Endothelial cell of umbilical vein (primary cell): ENCODE results near the gene RAPH1. TPM values are rescaled to one million over a fixed set of nuclear protein-coding genes. Genes with fewer than 3 reads are reported as not detected.

Source experiments
- BruUV-seq: library from RNA; stranded (reverse); fragments of 400-500 nt; replicated peaks from 2 replicates; lab custom pipeline; 2021; lab: Mats Ljungman, UMichigan
- CTCF ChIA-PET: fragments of 300-600, 350-600 bp; sonication (Branson Sonifier 250); formaldehyde crosslinking; loops from one replicate; lab custom pipeline; 2021; ENCODE audit warnings: antibody characterized with exemption, inconsistent platforms; lab: Charles Lee
- POLR2A ChIA-PET: fragments of 300-600, 350-600 bp; sonication (Branson Sonifier 250); formaldehyde crosslinking; loops from one replicate; lab custom pipeline; 2021; ENCODE audit warnings: antibody characterized with exemption, inconsistent platforms; lab: Charles Lee
- DNase-seq: peaks from one replicate; pipeline ENCODE4 v3.0.0-alpha.2; 2011; ENCODE audit warnings: low read depth, low spot score
- FAIRE-seq: peaks from 2 replicates; lab custom pipeline; 2011; peaks lifted over from hg19 to GRCh38; lab: Jason Lieb, UNC
- H2AFZ ChIP-seq: 2 replicates; pipeline ENCODE4 v1.6.0; 2012; ENCODE audit warnings: low read depth, low read length, control low read depth, inconsistent platforms
- H3K27ac ChIP-seq: 2 replicates; pipeline ENCODE4 v1.5.1; 2011; ENCODE audit warnings: low read depth, mild to moderate bottlenecking, control low read depth, low read length, moderate library complexity; ENCODE audit not compliant: insufficient read depth
- H3K27me3 ChIP-seq, 2 experiments: 2 replicates each; pipeline versions ENCODE4 v1.6.0 to v1.6.1; 2011; ENCODE audit warnings: low read length in 2 of 2, mixed read lengths in 1 of 2; ENCODE audit not compliant: control insufficient read depth in 2 of 2, insufficient read depth in 2 of 2
- H3K36me3 ChIP-seq, 2 experiments: 2 replicates in 1 of 2; 3 replicates in 1 of 2; pipeline ENCODE4 v1.5.1; 2011; ENCODE audit warnings: low read length in 2 of 2, mild to moderate bottlenecking in 1 of 2, moderate library complexity in 1 of 2; ENCODE audit not compliant: control insufficient read depth in 2 of 2, insufficient read depth in 2 of 2; ENCODE audit errors: extremely low read depth in 1 of 2
- H3K4me1 ChIP-seq: 3 replicates; pipeline ENCODE4 v1.5.1; 2011; ENCODE audit warnings: mild to moderate bottlenecking, low read length; ENCODE audit not compliant: control insufficient read depth, insufficient read depth; ENCODE audit errors: extremely low read depth
- H3K4me2 ChIP-seq: 2 replicates; pipeline ENCODE4 v1.6.1; 2011; ENCODE audit warnings: low read length, control low read depth, mixed read lengths; ENCODE audit not compliant: insufficient read depth
- H3K4me3 ChIP-seq, 3 experiments: fragments of 200-600 bp in 1 of 3; sonication (generic), shearing (Covaris generic) in 1 of 3; replicated peaks in 1 of 3; 2 replicates each; pipeline ENCODE4 v1.5.1; 2011 to 2016; ENCODE audit warnings: control low read depth in 3 of 3, low read length in 3 of 3, mild to moderate bottlenecking in 2 of 3, inconsistent platforms in 1 of 3, low read depth in 1 of 3, moderate library complexity in 1 of 3; ENCODE audit not compliant: insufficient read depth in 1 of 3
- H3K79me2 ChIP-seq: 2 replicates; pipeline ENCODE4 v1.6.0; 2012; ENCODE audit warnings: low read length, inconsistent platforms; ENCODE audit not compliant: control insufficient read depth, insufficient read depth
- H3K9ac ChIP-seq: replicated peaks from 2 replicates; pipeline ENCODE3; 2011; ENCODE audit warnings: low read length, control low read depth; ENCODE audit not compliant: insufficient read depth; ENCODE audit errors: extremely low read depth
- H3K9me1 ChIP-seq: replicated peaks from 3 replicates; pipeline ENCODE4 v1.6.0; 2011; ENCODE audit warnings: mild to moderate bottlenecking, low read length; ENCODE audit not compliant: control insufficient read depth, insufficient read depth; ENCODE audit errors: extremely low read depth
- H3K9me3 ChIP-seq: replicated peaks from 2 replicates; pipeline ENCODE4 v1.5.1; 2012; ENCODE audit warnings: low read length, inconsistent platforms; ENCODE audit not compliant: control insufficient read depth, insufficient read depth
- H4K20me1 ChIP-seq: replicated peaks from 2 replicates; pipeline ENCODE3; 2011; ENCODE audit warnings: mild to moderate bottlenecking, low read length; ENCODE audit not compliant: control insufficient read depth, insufficient read depth; ENCODE audit errors: extremely low read depth
- EZH2 ChIP-seq: IDR thresholded peaks from 2 replicates; pipeline ENCODE4 v1.6.1; 2012; ENCODE audit warnings: borderline replicate concordance, low read depth, mild to moderate bottlenecking, moderate library complexity, low read length, inconsistent platforms; ENCODE audit not compliant: severe bottlenecking
- FOS ChIP-seq: IDR thresholded peaks from 2 replicates; pipeline ENCODE4 v1.6.1; 2011; ENCODE audit warnings: mild to moderate bottlenecking, low read length, moderate library complexity, borderline replicate concordance; ENCODE audit not compliant: insufficient read depth
- GATA2 ChIP-seq: IDR thresholded peaks from 2 replicates; pipeline ENCODE4 v1.7.0; 2011; ENCODE audit warnings: low read depth, mild to moderate bottlenecking, moderate library complexity, mixed read lengths, low read length; ENCODE audit not compliant: insufficient read length, insufficient read depth
- JUN ChIP-seq: IDR thresholded peaks from 2 replicates; pipeline ENCODE4 v1.6.1; 2011; ENCODE audit warnings: borderline replicate concordance, low read depth; ENCODE audit not compliant: insufficient read length, insufficient read depth
- MYC ChIP-seq: IDR thresholded peaks from one replicate; pipeline ENCODE4 v1.6.1; 2011; ENCODE audit warnings: mild to moderate bottlenecking, low read depth, low read length
- POLR2A ChIP-seq: IDR thresholded peaks from 2 replicates; pipeline ENCODE4 v1.6.1; 2012; ENCODE audit warnings: low read depth, mild to moderate bottlenecking, control low read depth, low read length
- POLR2AphosphoS5 ChIP-seq: IDR thresholded peaks from 2 replicates; pipeline ENCODE4 v1.6.1; 2012; ENCODE audit warnings: low read depth, mild to moderate bottlenecking, control low read depth, low read length, moderate library complexity; ENCODE audit not compliant: insufficient read depth
- dilution Hi-C: fragments of 300-500 bp; cut with MboI; formaldehyde crosslinking; loops from one replicate; pipeline ENCODE4 v1.15.0; 2019; ENCODE audit warnings: low sequenced_read_pairs; ENCODE audit not compliant: extremely low pct_ligation_motif_present
- intact Hi-C: fragments of 100-400 bp; cut with micrococcal nuclease; formaldehyde crosslinking; loops from one replicate; pipeline ENCODE4 v1.10.0; 2022
- polyA plus RNA-seq, 4 experiments: library from polyadenylated mRNA; depleted of rRNA in 3 of 4; stranded (reverse) in 3 of 4; unstranded in 1 of 4; fragments of >200 nt; gene quantifications; 2 replicates each; pipeline versions ENCODE4 v1.2.1 to v1.2.3, GENCODE V29; 2011 to 2012; ENCODE audit warnings: missing spikeins in 1 of 4
- total RNA-seq: library from RNA; stranded (reverse); gene quantifications from 2 replicates; pipeline ENCODE4 v1.2.3, GENCODE V29; 2021
- TF ChIP-seq, protein P1 (sequence below): IDR thresholded peaks from 2 replicates; pipeline ENCODE4 v1.6.1; 2011; ENCODE audit not compliant: insufficient read depth, insufficient read length
- TF ChIP-seq, protein P2 (sequence below), 2 donors: IDR thresholded peaks; 1 replicate in 1 of 2; 2 replicates in 1 of 2; pipeline ENCODE4 v1.5.1; 2011; ENCODE audit warnings: low read length in 2 of 2, mild to moderate bottlenecking in 2 of 2, moderate library complexity in 2 of 2, control low read depth in 1 of 2, inconsistent platforms in 1 of 2, low read depth in 1 of 2; ENCODE audit not compliant: insufficient read depth in 1 of 2; ENCODE audit errors: extremely low read depth in 1 of 2

The RAPH1 gene
- total and polyA plus RNA-seq, 2 donors (not counting 3 experiments of a cell fraction or from before 2014, with no cell fraction given): 5.1 to 59.5 TPM

DNA sequence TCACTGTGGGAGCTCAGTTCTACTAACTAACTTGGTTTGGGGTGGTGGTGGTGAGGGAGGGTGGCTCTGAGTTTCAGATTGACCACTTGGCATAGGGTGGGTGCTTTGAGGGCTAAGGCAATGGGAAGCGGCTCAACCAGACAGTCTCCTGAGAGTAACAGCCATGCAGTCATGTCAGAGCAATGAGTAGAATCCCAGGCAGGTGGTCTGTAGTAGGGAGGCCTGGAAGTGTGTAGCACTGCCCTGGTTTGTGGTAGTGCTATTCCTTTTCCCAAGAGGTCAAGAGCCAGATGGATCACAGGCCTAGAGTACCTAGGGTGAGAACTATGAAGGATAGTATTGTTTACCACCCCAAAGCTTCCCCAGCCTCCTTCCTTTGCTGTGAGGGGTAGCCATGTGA lies 18.7 kb upstream of the RAPH1 start:
- H3K9me3 ChIP-seq: no peaks in the 10 kb centered on the region
- no peak overlapping the region for H3K4me3 ChIP-seq
- no peaks in the 10 kb centered on the region for H3K9me1 ChIP-seq
- dilution Hi-C loops: no loop called here
- H3K27me3 ChIP-seq: no peaks in the 10 kb centered on the region
- CTCF ChIA-PET: no interaction called here
- H2AFZ ChIP-seq: no peak overlapping the region
- TF ChIP-seq GATA2: no peak
- no TSS peak for BruUV-seq
- POLR2A ChIA-PET: no interaction called here
- no peak overlapping the region for H3K4me2 ChIP-seq
- H3K79me2 ChIP-seq: no peaks in the 10 kb centered on the region
- FAIRE-seq (no peak), DNase-seq (no peak)
- no peaks in the 10 kb centered on the region for H3K4me1 ChIP-seq
- intact Hi-C loops: no loop called here
- H3K36me3 ChIP-seq: no peaks in the 10 kb centered on the region
- H3K27ac ChIP-seq: no peak overlapping the region
- no peaks in the 10 kb centered on the region for H4K20me1 ChIP-seq
- no peak overlapping the region for H3K9ac ChIP-seq

DNA sequence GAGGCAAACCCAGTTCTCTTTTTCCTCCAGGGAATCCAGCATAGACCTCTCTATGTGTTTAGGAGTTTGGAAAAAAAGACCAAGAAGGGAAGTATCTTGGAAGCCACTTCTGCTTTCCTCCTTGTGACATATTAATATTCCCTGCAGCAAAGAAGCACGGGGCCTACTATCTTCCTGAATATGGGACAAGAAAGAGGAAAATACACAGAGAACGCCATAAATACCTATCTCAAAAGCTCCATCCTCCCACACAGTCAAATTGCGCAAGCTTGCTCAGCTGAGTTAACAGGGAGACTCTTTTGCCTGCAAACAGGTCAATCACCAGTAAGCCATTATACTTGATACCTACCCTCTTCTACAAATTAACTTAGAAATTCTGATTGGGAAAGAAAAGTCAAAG lies 16.7 kb upstream of the RAPH1 start:
- FAIRE-seq: no peak
- no peaks in the 10 kb centered on the region for H3K9me3 ChIP-seq
- no TSS peak for BruUV-seq
- CTCF ChIA-PET: interaction anchor here (1.1 kb wide), 1 partner anchor 264 kb away, joined by 3 read pairs; no protein-coding TSS in a partner anchor
- DNase-seq: no peak
- H3K79me2 ChIP-seq: no peaks in the 10 kb centered on the region
- dilution Hi-C loops (no loop called here), intact Hi-C loops (no loop called here)
- no peaks in the 10 kb centered on the region for H3K9me1 ChIP-seq
- TF ChIP-seq JUN: no peak
- TF ChIP-seq GATA2: no peak
- no peak for TF ChIP-seq POLR2A
- TF ChIP-seq FOS: no peak
- no peak for TF ChIP-seq EZH2
- TF ChIP-seq, protein P1, sequence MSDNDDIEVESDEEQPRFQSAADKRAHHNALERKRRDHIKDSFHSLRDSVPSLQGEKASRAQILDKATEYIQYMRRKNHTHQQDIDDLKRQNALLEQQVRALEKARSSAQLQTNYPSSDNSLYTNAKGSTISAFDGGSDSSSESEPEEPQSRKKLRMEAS: no peak
- no peak for TF ChIP-seq POLR2AphosphoS5
- TF ChIP-seq, protein P2, sequence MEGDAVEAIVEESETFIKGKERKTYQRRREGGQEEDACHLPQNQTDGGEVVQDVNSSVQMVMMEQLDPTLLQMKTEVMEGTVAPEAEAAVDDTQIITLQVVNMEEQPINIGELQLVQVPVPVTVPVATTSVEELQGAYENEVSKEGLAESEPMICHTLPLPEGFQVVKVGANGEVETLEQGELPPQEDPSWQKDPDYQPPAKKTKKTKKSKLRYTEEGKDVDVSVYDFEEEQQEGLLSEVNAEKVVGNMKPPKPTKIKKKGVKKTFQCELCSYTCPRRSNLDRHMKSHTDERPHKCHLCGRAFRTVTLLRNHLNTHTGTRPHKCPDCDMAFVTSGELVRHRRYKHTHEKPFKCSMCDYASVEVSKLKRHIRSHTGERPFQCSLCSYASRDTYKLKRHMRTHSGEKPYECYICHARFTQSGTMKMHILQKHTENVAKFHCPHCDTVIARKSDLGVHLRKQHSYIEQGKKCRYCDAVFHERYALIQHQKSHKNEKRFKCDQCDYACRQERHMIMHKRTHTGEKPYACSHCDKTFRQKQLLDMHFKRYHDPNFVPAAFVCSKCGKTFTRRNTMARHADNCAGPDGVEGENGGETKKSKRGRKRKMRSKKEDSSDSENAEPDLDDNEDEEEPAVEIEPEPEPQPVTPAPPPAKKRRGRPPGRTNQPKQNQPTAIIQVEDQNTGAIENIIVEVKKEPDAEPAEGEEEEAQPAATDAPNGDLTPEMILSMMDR (IDR thresholded peaks at IDR 0.05; ENCODE audit: extremely low read depth in 1 of 2, insufficient read depth in 1 of 2, low read depth in 1 of 2, low read length in 2 of 2): no peak
- TF ChIP-seq MYC: no peak
- no peaks in the 10 kb centered on the region for H3K36me3 ChIP-seq
- no peak overlapping the region for H3K4me3 ChIP-seq
- no peaks in the 10 kb centered on the region for H3K27me3 ChIP-seq
- no peaks in the 10 kb centered on the region for H3K4me1 ChIP-seq
- H2AFZ ChIP-seq: no peak overlapping the region
- no peak overlapping the region for H3K27ac ChIP-seq
- POLR2A ChIA-PET: no interaction called here
- H3K9ac ChIP-seq: no peak overlapping the region
- H4K20me1 ChIP-seq: no peaks in the 10 kb centered on the region
- H3K4me2 ChIP-seq: no peak overlapping the region
